Activated T-cell treated with anti-CD3 and anti-CD28 coated beads, Interleukin-2, amount 50 U/mL, for 1 hour (primary cell): ENCODE measurements around the gene PSEN2.

Source experiments
- DNase-seq: peaks from one replicate; pipeline ENCODE4 v3.0.0-alpha.2; 2020

Gene PSEN2

GRCh38 chr1:226865590-226865989 is 4.8 kb upstream of the PSEN2 start:
- DNase-seq, result no peak

- DNase-seq, result no peak
Measured at GRCh38 chr1:226867461-226868054, 2.9 kb upstream of the PSEN2 start.

- no peak for DNase-seq
Measured at GRCh38 chr1:226868726-226869125, 1.7 kb upstream of the PSEN2 start.

GRCh38 chr1:226870026-226870400 is 403 bp upstream of the PSEN2 start:
- no peak for DNase-seq

GRCh38 chr1:226871636-226872327 is 1.4 kb downstream of the PSEN2 start:
- no peak for DNase-seq

GRCh38 chr1:226872437-226872836 is 2.0 kb downstream of the PSEN2 start:
- no peak for DNase-seq

- no peak for DNase-seq
Measured at GRCh38 chr1:226873771-226874578, 3.6 kb downstream of the PSEN2 start.

DNA sequence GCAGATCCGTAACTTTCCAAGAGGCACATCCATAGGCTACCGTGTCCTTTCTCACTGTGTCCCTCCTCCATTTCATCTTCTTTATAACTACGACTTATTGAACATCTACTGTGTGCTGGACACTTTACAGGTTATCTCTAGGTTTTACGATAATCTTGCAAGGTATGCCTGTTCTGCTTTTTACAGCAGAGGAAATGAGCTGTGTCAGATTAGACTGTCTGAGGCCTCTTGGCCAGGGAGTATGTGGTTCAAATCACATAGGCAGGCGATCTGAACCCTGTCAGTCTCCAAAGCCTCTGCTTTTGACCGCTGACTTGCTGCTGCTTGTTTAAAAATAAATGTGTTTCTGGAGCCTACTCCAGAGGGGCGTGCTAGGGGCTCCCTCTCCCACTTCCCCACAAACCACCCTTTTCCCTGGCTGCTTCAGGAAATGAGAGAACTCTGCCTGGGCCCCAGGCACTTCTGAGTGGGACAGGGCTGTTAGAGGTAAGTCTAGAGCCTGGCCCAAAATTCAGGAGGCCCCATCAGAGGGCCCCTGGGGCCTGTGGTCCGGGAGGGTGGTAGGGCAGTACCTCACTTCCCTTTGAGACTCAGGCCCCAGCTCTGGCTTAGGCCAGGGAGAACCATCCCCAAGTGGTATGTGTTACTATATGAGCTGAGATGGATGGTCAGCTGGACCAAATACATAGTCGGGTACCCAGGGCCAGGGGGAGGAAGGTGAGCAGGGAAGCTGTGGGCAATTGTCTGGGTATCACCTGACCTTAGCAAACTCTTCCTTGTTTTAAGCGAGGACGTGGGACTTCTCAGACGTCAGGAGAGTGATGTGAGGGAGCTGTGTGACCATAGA is 4.4 kb downstream of the PSEN2 start:
- DNase-seq, result no peak

GRCh38 chr1:226875641-226876295 is 5.4 kb downstream of the PSEN2 start:
- no peak for DNase-seq

- no peak for DNase-seq
Measured at GRCh38 chr1:226877669-226878068, 7.3 kb downstream of the PSEN2 start.

DNA sequence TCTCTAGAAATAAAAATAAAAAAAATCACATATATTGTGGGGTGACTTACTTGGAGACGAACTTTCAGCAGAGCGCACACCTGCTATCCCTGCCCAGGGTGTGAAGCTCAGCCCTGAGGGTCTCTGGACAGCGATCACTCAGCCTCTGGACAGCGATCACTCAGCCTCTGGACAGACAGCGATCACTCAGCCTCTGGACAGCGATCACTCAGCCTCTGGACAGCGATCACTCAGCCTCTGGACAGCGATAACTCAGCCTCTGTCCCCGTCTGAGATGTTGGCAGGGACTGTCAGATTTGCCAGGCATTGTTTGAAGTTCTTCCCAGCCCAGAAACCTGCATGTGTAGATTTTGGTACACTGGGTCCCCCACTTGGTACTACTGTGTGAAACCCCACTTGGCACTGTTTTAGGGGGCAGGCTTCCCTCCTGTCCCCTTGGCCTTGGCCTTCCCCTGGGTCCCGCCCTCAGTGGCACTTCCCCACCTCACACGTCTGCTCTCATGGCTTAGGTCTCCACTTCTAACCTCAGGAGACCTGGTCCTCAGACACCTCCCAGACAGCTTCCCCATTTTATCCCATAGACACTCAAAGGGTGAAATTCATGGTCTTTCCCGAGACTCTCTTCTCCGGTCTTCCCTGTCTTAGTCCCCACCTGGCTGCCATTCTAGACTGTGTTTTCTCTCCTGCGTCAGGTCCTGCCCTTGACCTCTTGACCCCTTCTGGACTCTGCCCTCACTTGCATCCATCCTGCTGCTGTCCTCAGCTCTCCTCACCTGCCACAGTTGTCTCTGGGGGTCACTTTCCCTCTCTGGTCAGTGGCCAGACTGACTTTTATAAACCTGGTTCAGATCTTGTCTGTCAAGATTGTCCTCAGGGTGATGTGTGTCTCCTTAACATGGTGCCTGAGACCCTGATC is 10.2 kb downstream of the PSEN2 start:
- DNase-seq, result no peak

DNA sequence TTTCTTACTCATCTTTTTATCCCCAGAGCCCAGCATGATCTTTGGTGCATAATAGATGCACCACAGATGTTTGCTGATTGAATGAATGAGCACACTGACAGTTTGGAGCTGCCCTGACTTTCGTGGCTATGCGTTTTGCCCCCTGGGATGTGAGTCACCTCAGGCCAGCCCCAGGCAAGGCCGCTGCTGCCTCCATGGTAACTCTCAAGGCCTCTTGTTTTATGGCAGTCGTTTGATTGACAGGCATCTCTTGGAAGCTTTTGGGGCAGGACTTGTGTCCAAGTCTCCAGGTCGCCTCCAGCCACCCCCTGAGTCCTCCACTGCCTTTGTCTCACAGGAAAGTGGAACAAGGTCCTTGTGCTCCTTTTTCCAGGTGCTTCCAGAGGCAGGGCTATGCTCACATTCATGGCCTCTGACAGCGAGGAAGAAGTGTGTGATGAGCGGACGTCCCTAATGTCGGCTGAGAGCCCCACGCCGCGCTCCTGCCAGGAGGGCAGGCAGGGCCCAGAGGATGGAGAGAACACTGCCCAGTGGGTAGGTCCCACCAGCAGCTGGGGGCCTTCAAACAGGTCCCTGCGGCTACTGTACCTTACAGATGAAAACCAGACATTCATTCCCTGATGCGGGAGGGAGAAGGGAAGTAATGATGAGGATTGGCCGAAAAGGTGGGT is 11.2 kb downstream of the PSEN2 start:
- DNase-seq, result no peak

DNA sequence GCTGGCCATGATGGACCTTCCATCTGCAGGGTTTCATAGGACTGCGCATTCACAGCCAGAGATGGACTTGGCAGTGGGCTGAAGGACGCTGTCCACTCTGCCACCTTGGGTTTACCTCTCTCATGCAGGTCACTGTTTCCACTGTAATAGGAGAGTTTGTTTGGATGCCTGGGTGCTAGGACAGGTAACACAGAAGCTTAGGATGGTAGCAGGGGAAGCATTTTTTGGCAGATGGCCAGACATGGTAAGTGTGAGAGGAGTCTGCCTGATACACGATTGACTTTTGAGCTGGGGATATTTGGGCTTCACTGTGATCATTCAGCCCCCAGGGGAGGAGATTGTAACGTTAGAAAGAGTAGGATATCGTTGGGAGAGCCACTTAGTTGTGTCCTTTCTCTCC is 11.8 kb downstream of the PSEN2 start:
- DNase-seq, result no peak

DNA sequence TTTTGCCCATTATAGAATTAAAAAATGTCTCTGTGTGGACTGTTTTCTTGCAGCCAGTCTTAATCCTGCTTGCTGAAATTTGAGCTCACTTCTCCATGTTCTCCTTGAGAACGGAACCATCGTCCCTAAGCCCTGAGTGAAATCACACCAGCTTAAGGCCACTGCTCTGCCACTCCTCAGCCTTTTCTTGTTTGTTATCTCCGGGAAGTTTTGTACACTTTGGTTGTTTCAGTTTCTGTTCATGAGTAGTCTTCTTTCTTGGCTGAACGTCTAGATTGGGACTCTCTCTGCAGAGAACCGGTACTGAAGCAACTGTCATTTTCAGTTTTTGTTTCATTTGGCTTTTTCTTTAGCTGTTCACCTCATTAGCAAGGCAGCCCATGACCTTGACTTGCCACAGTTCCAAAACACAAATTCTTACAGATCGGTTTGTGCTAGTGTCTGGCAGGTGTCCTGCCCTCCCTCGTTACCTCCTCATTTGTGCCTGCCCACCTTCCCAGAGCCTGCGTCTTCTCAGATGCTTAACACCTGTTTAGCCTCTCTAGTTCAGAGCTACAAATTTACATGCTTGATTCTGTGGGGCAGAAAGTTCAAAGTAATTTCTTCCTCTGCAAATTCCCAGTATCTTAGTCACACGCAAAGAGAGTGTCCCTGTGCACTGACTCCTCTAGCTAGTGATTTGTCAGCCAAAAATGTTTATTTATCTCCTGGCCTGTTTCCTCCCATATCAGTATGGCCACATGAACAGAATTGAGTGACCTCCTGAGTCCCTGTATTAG is 12.4 kb downstream of the PSEN2 start:
- no peak for DNase-seq

- DNase-seq, result no peak
Measured at GRCh38 chr1:226883630-226884029, 13.2 kb downstream of the PSEN2 start.

DNA sequence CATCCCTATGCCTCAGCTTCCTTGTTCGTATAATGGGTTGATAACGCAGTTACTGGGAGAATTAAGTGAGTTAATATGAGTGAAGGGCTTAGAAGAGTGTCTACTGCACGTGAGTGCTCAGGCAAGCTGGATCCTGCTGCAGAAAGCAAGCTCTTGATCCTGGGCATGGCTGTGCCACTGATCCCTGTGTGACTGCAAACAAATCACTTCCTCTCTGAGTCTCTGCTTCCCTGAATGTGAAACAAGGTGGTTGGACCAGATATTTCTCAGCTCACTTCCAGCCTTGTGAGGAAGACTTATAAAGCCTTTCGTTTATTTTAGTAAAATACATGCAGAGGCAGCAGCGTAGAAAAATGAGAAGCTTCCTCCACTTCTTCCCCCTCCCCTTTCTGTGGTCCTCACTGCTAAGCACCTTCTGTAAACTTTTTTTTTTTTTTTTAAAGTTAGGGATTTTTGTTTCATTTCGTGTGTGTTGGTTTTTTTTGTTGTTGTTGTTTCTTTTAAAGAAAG is 13.8 kb downstream of the PSEN2 start:
- no peak for DNase-seq

- no peak for DNase-seq
Measured at GRCh38 chr1:226884966-226885820, 14.8 kb downstream of the PSEN2 start.

DNA sequence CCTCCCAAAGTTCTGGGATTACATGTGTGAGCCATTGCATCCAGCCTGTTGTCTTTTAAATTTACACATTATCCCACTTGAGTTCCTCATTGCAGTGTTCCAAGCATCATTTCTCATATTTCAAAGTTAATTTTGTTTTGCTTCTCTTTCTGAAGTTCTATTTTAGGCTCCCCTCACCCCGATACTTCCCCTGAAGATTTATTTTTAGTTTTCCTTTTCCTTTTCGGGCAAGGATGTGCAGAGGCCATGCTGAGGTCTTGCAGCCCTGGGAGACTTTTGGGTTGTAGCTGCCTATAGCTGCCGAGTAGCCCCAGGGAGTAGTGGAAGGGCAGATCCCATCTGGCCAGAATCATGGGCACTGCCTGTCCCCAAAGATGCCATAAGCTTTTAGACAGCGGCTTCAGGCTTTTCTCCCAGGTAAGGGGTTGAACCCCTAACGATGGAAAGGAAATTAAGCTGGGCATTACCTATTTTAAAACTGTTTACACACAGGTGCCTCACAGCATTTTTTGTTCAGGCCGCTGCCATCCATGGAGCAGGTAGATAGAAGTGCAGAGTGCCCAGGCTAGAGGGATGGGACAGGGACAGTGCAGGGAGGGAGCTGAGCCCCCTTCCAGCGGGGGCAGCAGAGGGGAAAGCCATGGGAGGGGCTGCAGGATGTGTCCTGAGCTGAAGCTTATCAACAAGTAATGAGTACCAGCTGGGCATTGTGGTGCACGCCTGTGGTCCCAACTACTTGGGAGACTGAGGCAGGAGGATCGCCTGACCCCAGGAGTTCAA is 15.9 kb downstream of the PSEN2 start:
- no peak for DNase-seq
